HG03469 (cell line): ENCODE results near the gene KRTAP10-5.
"Not testable (repeated sequence)": the region's sequence is repeated elsewhere in the genome, so short reads cannot be mapped to it uniquely, and the experiment has no call there.

ENCODE experiments used
- ATAC-seq: cut with Tn5 transposase; IDR thresholded peaks from one replicate; pipeline ENCODE4 v1.9.1; 2021; ENCODE audit warnings: mild to moderate bottlenecking, moderate library complexity, moderate number of reproducible peaks; ENCODE audit not compliant: unreplicated experiment

The KRTAP10-5 gene

GRCh38 chr21:44580231-44580821 is at the start of gene KRTAP10-5:
Gene KRTAP10-5 (minus strand): TSS chr21:44580604. CDS start chr21:44580578, 26 bp downstream.
- not testable (repeated sequence) for ATAC-seq

GRCh38 chr21:44628707-44629391 is 48.4 kb upstream of the KRTAP10-5 start:
- ATAC-seq, result no peak

GRCh38 chr21:44627831-44628233 is 47.4 kb upstream of the KRTAP10-5 start:
- not testable (repeated sequence) for ATAC-seq

- ATAC-seq, result not testable (repeated sequence)
Observed at GRCh38 chr21:44627181-44627822, 46.9 kb upstream of the KRTAP10-5 start.

- no peak for ATAC-seq
Observed at GRCh38 chr21:44626673-44627143, 46.3 kb upstream of the KRTAP10-5 start, which contains the start of gene KRTAP10-9. Gene KRTAP10-9 (plus strand): TSS chr21:44627093. CDS start chr21:44627172, 79 bp downstream.

GRCh38 chr21:44626262-44626661 is 45.9 kb upstream of the KRTAP10-5 start:
- no peak for ATAC-seq

- ATAC-seq, result no peak
Observed at GRCh38 chr21:44625756-44626155, 45.4 kb upstream of the KRTAP10-5 start.

GRCh38 chr21:44623575-44623974 is 43.2 kb upstream of the KRTAP10-5 start:
- no peak for ATAC-seq

- no peak for ATAC-seq
Observed at GRCh38 chr21:44619886-44620285, 39.5 kb upstream of the KRTAP10-5 start.

GRCh38 chr21:44618909-44619308 is 38.5 kb upstream of the KRTAP10-5 start:
- ATAC-seq, result no peak

- no peak for ATAC-seq
Observed at GRCh38 chr21:44618504-44618903, 38.1 kb upstream of the KRTAP10-5 start.

GRCh38 chr21:44617071-44617501 is 36.7 kb upstream of the KRTAP10-5 start:
- no peak for ATAC-seq

GRCh38 chr21:44616591-44616926 is 36.2 kb upstream of the KRTAP10-5 start:
- no peak for ATAC-seq

GRCh38 chr21:44615911-44616590 is 35.6 kb upstream of the KRTAP10-5 start:
- no peak for ATAC-seq

- ATAC-seq, result no peak
Observed at GRCh38 chr21:44615466-44615865, 35.1 kb upstream of the KRTAP10-5 start.

- ATAC-seq, result no peak
Observed at GRCh38 chr21:44614961-44615391, 34.6 kb upstream of the KRTAP10-5 start.

GRCh38 chr21:44614161-44614631 is 33.8 kb upstream of the KRTAP10-5 start:
- no peak for ATAC-seq

- no peak for ATAC-seq
Observed at GRCh38 chr21:44613386-44614155, 33.2 kb upstream of the KRTAP10-5 start.

- no peak for ATAC-seq
Observed at GRCh38 chr21:44612669-44613229, 32.3 kb upstream of the KRTAP10-5 start.

- ATAC-seq, result no peak
Observed at GRCh38 chr21:44612029-44612486, 31.7 kb upstream of the KRTAP10-5 start, which contains the start of gene KRTAP10-8. Gene KRTAP10-8 (plus strand): TSS chr21:44612079. CDS start chr21:44612101, 22 bp downstream.
